CD4-positive, alpha-beta T cell treated with Interleukin-15 for 4 hours (primary cell): ENCODE results near the gene PAX3.
A peak's percentile ranks its signal among the peaks of the same experiment; 100 is the strongest.

Experiments
- DNase-seq: peaks from one replicate; pipeline ENCODE4 v3.0.0-alpha.2; 2020; ENCODE audit warnings: low spot score

The PAX3 gene

DNA sequence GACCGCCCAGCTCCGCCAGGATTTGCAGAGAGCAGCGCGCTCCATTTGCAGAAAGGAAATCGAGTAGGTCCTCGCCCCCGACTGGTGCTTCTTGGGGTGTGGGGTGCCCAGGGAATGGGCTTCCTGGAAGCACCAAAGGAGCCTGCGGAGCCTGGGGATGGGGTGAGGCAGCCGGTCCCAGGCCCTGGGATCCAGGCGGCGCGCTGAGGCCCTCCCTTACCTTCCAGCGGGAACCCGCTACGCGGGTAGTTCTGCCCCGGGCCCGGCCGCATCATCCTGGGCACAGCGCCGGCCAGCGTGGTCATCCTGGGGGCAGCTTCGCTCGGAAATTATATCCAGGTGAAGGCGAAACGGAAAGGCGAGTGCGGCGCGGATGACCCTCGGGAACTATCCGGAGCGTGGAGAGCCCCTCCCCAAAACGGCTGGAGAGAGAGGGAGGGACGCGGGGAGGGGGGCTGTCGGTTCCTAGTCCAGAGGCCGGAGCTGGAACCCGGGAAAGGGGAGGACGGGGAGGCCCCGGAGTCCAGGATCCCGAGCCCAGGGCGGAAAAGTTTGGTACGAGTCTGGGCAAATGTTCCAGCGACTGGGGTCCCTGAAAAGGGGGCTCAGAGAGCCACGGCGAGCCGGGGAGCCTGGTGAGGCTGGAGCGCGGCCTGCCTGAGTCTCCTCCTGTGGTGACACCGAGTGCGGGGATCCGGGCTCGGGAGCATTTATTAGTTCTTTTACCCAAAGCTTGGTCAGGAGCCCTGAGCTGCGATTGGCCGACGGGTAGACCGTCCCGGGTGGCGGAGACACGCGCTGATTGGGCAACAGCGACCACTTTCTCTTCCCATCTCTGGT lies at the start of gene PAX3:
PAX3 (minus strand) TSS at position 688 of the 840 bp plus-strand sequence; CDS start at position 305, 383 bp downstream.
- no peak for DNase-seq

DNA sequence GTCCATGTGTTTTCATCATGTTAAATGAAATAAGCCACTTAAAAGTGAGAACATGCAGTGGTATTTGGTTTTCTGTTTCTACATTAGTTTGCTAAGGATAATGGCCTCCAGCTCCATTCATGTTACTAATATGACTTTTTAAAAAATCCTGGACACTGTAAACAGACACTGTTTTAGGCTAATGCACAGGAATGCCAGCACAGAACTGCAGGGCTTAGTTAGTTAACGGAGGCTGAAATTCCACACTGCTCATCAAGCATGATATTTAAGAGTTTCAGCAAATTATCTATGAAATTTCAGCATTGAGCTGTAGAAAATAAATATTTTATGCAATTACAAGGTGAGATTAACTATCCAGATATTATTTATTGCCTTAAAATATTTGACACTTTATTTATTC lies 42.5 kb upstream of the PAX3 start:
- no peak for DNase-seq

DNA sequence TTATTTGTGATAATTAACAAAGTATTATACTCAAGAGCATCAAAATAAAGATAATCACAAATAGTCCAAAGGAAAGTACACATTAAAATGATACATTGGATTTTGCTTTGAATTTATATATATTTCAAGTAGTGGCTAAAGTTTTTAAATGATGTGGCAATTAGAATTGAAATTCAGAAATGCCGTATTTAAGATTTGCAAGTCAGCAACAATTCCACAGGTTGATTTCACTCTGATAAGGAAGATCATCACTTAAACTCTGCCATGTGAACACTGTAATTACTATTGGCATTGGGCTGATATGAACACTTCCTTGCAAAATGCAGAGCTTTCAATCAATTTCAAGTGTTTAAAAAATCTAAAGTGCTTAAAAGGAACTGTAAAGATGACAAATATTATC lies 39.6 kb upstream of the PAX3 start:
- no peak for DNase-seq

DNA sequence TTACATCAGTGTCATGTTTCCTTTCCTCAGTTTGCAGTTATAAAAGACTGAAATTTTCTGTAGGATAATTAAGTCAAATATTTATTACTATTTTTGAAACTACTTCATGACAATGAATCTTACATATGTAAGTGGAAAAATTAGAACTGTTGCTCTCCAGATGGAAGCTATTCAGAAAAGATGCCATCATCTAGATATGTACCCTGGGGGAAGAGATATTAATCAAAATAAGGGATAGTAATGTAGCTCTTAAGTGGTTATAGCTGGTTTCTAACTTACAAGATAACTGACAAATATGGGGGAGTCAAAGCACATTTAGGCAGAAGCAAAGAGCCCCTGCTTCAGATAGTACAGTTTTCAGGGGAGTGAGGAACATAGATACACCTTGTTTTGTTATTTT lies 38.1 kb upstream of the PAX3 start:
- DNase-seq, result no peak

DNA sequence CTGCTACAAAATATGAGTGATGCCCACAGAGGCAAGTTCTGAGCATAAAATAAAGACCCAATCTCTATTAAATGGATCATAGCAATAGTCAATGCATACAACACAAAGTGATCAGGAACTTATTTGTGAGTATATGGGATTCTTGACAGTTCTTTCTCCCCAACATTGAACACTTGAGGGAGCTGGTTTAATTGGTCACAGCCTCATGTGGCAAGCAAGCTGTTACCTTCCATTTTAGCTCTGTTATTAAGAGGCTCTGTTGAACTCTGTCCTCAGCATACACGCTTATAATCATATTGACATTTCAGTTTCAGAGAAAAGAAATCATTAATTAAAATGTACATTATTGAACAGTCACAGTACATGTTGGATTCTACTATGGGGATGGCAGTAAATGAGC lies 37.6 kb upstream of the PAX3 start:
- DNase-seq, result no peak

DNA sequence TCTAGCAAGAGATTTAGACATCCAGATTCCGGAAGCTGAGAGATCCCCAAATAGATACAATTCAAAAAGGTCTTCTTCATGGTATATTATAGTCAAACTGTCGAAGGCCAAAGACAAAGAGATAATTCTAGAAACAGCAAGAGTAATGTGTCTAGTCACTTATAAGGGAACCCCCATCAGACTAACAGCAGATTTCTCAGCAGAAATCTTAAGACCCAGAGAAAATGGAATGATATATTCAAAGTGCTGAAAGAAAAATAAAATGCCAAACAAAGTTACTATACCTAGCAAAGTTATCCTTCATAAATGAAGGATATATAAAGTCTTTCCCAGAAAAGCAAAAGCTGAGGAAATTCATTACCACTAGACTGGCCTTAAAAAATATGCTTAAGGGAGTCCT lies 36.1 kb upstream of the PAX3 start:
- no peak for DNase-seq

DNA sequence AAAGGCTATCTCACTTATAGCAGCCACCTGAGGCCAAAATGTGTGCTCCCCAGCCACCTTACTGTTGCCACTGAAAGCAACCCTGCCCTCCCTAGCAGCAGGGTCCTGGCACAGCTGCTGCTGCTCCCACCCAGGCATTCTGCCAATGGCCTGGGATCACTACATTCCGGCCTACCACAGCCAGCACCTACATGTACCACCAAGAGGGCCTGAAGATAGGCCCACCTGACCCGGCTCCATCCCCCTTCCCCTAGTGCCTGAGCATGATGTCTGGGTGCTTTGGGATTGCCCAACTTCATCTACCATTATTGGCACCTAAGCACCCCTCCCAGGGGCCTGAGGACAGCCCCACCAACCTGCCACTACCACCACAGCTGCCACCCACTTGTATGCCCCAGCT lies 34.6 kb upstream of the PAX3 start:
- DNase-seq, result no peak

DNA sequence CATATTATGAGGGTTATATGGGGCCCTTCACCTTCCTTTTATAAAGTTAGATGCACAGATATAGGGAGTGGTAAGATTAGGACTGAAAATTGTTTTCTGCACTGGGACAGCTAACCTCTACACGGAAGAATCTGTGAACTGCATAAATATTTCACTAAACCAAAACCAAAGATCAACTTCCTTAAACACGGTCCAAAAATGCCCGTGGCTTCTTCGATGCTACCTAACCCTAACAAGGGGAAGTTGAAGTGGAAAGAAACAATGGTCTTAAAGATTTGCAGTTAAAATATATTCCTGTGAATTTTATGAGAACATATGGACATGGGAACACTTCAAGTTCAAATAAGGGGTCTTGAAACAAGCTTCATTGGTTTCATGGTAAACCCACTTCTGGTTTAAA lies 33.3 kb upstream of the PAX3 start:
- DNase-seq, result no peak

DNA sequence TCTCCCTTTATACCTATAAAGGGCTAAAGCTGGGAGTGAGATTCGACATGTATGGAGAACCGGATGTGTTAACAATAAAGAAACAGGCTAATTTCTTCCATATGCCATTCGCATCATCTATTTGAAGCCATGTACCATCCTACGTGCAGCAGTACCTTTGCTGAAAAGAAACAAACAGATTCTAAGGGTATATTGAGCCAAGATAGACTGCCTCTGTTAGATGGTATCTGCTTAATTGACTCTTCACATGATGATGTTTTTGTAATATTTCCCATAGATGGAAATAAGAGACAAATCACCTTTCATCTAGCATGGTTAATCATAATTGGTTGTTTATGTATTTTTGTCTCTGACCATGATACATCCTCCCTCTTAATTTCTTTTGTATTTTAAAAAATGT lies 32.1 kb upstream of the PAX3 start:
- DNase-seq, result no peak

DNA sequence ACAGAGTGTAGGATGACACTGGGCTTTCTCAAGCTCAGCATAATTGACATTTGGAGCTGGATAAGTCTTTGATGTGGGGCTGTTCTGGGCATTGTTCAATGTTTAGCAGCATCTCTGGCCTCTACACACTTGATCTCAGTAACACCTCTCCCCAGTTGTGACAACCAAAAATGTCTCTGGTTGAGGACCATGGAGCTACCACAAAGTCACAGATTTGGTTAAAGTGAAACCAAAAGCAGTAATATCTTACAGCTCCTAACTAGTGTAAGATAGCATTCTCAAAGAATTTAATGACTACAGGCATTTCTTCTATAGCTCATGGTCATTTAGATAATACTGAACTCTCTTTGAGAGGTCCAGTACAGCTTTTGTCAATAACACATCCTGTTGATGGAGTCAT lies 23.4 kb upstream of the PAX3 start:
- no peak for DNase-seq

DNA sequence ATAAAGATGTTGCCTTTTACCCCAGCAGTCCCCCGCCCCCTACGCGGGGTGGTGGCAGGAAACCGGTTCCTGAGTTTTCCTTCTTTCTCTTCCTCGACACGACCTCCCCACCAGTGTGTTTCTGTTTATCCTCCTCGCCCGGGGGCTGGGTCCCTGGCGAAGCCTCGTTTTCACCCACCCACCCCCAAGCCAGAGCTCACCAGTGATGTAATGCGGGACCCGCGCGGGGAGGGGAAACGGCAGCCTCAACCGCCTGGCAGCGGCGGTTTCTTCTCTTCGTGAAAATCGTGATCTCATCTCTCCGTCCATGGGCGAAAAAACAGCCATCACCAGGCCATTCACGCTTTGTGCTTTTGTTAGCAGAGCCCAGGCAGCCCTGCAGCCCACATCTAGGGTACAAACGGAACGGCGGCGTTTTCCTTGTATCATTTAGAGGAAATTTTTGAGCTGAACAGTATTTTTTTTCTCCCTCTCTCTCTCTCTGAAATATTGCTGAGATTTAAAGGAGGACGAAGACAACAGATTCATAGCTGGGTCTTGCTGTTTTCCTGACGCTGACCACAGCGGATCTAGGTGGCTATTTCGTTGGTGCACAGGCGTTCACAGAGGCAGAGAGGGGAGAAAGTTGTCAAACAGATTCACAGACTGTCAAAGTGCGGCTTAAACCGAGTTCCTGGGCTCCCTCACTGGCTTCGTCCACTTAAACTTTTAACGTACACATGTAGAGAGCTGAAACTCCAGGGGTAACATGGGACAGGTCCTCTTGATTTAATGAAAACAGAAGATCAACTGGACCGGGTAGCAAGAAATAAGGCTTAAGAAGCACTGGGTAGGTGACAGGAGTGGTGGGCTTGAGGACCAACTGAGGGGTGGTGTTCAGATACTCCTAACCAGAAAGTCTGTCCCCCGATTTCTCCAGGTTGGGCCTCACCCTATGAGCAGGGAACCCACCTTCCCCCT lies 21.9 kb upstream of the PAX3 start:
- no peak for DNase-seq

DNA sequence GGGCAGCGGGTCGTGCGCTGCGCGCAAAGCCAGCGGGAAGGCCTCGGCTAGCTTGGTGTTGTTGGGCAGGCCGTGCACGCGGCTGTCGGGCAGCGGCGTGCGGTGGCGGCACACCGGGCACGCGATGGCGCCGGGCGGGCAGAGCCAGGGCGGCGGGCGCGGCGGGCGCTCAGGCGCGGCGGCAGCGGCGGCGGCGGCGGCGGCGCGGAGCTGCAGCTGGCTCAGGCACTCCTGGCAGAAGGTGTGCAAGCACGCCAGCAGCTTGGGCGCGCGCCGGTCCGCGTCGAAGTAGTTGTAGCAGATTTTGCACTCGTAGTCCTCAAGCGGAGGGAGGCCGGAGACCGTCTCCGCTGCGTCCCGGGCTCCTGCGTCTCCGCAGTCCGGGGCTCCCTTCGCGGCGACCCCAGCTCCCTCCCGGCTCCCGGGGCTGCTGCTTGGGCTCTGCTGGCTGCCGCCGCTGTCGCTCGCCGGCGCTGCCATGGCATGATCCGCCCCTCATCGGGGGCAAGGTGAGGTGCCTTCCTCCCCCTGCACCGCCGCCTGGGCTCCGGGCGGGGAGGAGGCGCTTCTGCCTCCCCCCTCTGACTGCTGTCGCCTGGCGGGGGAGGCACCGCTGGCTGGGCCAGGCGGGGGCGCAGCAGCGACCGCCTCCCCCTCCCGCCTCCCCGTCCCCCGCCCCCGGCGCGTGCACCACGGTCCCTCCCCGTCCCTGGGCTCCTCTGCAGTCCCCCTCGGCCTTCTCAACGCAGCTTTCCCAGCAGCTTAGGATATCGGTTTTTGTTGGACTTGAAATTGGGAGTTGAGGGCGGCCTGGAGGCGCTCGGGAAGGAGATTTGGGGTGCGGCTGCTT lies 21.0 kb upstream of the PAX3 start:
- no peak for DNase-seq

DNA sequence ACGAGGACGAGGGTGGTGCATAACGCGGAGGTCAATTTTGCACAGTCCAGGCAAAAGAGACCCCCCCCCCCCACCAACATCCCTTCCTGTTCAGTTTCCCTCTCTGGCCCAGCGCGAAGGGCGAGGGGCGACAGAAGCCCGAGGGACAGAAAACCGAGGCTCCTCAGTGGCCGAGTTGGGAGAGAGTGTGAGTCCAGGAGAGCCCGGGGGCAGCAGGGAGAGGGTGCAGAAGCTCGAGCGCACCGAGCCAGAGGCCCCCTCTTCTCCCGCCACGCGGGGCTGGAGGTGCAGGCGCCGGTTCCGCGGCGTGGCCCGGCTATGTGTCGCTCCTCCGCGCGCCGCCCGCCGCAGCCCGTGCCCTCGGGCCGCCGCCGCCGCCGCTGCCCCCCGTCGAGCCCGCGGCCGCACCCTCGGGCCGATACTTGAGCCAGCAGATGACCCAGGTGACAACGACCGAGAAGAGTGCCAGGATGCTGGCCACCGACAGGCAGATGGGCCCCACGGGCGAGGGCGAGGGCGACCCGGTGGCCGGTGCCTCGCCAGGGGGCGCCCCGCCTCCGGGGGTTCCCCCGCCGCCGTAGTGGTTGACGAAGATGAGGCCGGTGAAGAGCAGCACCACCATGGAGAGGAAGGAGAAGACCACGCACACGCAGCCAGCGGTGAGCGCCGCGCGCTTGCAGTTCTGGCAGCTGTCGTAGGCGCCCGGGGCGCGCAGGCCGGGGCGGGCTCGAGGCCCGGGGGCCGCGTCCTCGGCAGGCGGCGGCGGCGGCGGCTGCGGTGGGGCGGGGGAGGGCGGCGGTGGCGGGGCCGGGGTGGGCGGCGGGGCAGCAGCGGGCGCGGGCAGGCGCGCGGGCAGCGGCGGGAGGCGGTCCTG lies 20.2 kb upstream of the PAX3 start:
- peak; percentile 13 for DNase-seq

DNA sequence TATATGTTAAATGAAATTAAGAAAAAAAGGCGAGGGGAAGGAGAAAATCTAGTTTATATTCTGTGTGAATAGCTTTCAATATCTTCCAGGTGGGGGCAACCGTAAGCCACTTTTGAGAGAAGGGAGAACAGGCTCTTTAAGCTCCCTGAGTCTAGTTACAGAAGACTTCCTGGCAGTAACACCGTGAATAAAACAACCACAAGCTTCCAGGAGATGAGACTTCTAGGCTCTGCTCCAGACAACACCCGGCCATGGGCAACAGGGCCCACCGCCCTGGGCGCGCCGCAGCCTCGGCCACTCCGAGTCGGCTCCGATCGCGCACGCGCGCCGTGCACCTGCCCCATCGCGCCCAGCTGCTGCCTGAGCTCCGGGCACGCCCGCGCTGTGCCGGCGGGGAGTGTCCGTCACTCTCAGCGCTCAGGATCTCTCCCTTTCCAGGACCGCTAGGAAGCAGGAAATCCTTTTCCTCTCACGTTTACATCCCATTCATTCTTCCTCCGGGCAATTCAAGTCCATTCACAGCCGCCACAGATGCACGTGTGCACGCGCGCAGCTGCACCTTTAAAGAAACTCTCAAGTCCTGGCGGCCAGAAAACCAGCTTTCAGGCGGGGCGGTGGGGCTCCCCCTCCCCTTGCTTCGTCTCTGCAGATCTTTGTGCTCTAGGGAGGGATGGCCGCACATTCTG lies 19.4 kb upstream of the PAX3 start:
- peak; percentile 51 for DNase-seq

DNA sequence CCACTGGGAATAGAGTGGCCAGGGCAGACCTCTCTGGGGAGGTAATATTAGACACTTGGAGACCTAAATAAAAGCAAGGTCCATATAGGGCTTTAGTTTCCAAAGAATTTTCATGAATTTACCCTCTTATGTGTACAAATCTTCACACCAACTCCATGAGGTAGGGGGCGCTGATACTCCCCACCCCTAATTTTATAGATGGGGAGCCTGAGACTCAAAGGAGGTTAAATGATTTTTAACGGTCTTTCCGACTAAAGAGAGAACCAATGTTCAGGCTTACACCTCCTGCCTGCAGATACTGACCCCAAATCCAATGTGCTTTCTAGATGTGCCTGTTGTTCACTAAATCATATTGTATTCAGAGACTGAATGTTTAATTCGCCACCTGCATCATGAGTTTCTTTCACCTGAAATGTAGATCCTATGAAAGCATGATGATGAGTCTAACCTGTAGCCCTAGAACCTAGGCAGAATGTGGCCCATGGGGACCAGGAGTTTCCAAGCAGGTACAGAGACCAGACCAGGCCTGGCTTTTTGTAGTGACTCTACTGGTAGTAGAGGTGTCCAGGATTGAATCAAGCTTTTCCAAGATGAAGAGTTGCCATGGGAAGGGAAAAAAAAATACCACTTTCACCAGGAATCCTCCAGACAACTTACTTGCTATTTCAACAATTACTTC lies 16.8 kb upstream of the PAX3 start:
- DNase-seq, result no peak

DNA sequence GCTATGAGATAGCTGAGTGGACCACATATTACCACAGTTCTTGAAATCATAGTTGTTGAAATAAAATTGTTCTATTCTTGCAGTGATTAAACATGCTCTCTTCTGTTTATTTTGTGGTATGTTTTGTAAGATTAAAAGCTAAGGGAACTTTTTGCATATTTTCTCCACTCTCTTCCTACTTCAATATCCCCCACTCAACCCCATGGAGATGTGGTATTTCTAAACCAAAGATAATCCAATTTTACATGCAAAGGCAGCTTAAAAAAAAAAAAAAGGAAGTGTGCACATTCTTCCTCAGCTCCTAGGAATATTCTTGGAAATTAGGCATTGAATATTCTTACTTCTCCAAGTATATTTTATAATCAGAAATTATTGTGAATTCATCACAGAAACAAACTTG lies 15.0 kb upstream of the PAX3 start:
- DNase-seq, result no peak

DNA sequence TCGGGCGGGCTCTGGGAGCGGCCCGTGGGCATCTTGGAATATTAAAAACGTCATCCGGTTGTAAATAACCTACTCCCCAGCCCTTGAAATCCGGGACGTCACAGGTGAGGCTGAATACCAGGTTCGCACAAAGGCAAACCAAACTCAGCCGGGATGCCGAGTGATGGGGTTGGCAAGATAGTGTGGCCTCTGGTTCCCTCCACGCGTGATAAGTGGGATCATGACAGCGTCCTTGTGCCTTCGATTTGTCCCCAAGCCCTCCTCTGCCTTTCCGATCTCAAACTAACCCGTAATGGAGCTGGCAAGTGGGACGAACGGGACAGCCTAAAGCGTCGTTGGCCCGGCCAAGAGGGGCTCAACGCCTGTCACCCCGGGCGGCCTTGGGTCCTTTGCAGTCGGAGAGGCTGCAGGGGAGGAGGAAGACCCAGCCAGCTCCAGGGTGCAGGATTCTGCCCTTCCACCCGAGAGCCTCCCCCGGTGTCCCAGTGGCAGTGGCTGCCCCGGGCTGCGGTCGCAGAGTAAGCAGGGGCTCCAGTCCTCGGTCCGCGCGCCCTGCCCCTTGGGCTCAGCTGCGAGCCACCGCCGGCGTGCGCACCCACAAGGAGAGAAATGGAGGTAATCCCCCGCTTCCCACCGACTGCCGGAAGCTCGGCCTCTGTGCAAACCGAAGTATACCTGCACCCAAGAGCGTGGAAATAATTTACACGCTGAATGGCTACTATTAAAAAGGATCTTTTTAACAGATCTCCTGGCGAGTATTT lies 13.4 kb upstream of the PAX3 start:
- DNase-seq, result no peak

DNA sequence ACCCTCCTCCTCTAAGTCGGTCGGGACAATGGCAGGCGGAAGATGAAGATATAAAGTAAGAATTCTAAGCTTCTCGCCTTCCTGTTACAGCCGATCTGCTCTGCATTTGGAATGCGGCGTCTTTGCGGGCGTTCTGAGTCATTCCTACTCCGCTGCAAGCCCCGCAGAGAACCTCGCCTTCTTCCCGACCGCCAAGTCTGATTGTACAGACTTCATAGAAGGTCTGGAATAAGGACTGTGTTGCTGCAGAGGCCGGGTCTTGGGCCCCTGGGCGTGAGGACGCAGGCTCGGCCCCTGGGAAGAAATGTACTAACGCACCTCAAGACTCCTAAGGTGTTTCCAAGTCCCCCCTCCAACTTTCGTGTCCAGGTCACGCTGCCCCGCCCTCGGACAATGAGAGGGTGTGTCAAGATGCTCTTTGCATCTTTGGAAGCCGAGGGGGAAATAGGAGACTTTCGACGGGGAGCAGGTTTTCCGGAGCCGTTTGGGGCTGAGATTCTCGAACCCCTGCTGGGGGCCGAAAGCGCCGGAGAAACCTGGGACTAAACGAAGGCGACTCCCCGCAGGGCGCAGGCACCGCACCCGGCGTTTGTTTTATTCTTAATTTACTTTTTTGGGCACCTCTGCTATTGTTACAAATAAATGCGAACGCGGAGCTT lies 12.7 kb upstream of the PAX3 start:
- no peak for DNase-seq
